K562 (cell line): ENCODE data around the gene HBQ1. TPM values are rescaled to one million over a fixed set of nuclear protein-coding genes. Genes with fewer than 3 reads are reported as not detected.

Experiments used
- ATAC-seq: fragments of 200-7000 bp; cut with Tn5 transposase; 3 replicates; pipeline ENCODE4 v1.9.1; 2020; ENCODE audit warnings: moderate library complexity
- BruUV-seq: library from RNA; stranded (reverse); fragments of 400-500 nt; replicated peaks from 2 replicates; lab custom pipeline; 2021; lab: Mats Ljungman, UMichigan
- CTCF ChIA-PET: fragments of 300-600 bp; formaldehyde crosslinking; extraction: SDS; loops from one replicate; lab custom pipeline; 2021; ENCODE audit warnings: low intra/inter-chr PET ratio; lab: Yijun Ruan, JAX
- POLR2A ChIA-PET: fragments of 300-600, 350-650 bp; sonication (Branson Sonifier 250); formaldehyde crosslinking; extraction: SDS; loops from one replicate; lab custom pipeline; 2021; ENCODE audit warnings: antibody characterized with exemption, inconsistent platforms; lab: Yijun Ruan, JAX
- DNase-seq, 4 experiments: peaks; one replicate each; pipeline versions ENCODE4 v3.0.0 to v3.0.0-alpha.2; 2011 to 2018; ENCODE audit warnings: low spot score in 3 of 4, mixed read lengths in 3 of 4; ENCODE audit errors: extremely low read depth in 1 of 4
- FAIRE-seq: peaks from 2 replicates; lab custom pipeline; 2011; peaks lifted over from hg19 to GRCh38; lab: Jason Lieb, UNC
- H2AFZ ChIP-seq: 2 replicates; pipeline ENCODE4 v1.6.0; 2011; ENCODE audit warnings: low read depth, low read length, control low read depth, inconsistent platforms
- H3K27ac ChIP-seq: fragments of 200-600 bp; 3 replicates; pipeline ENCODE4 v1.8.0; 2011; ENCODE audit warnings: low read depth, mild to moderate bottlenecking, control low read depth, inconsistent platforms, low read length, moderate library complexity, mixed read lengths; ENCODE audit errors: extremely low read depth
- H3K27me3 ChIP-seq, 2 experiments: fragments of 300-600 bp in 1 of 2; 2 replicates in 1 of 2; 3 replicates in 1 of 2; pipeline versions ENCODE4 v1.6.0 to v1.8.0; 2011; ENCODE audit warnings: inconsistent platforms in 2 of 2, low read length in 2 of 2, mild to moderate bottlenecking in 1 of 2, mixed read lengths in 1 of 2, moderate library complexity in 1 of 2; ENCODE audit not compliant: control insufficient read depth in 2 of 2, insufficient read depth in 2 of 2
- H3K36me3 ChIP-seq: fragments of 300-600 bp; 3 replicates; pipeline ENCODE4 v1.8.0; 2011; ENCODE audit warnings: mild to moderate bottlenecking, low read length, inconsistent platforms; ENCODE audit not compliant: control insufficient read depth, insufficient read depth
- H3K4me1 ChIP-seq, 2 experiments: fragments of 200-600 bp in 1 of 2; replicated peaks in 1 of 2; 2 replicates in 1 of 2; 3 replicates in 1 of 2; pipeline versions ENCODE4 v1.5.1 to v1.8.0; 2011; ENCODE audit warnings: inconsistent platforms in 2 of 2, low read length in 2 of 2, mild to moderate bottlenecking in 1 of 2, mixed read lengths in 1 of 2, moderate library complexity in 1 of 2; ENCODE audit not compliant: control insufficient read depth in 2 of 2, insufficient read depth in 2 of 2
- H3K4me2 ChIP-seq: 2 replicates; pipeline ENCODE4 v1.6.1; 2011; ENCODE audit warnings: low read length, control low read depth, inconsistent platforms, mixed read lengths; ENCODE audit not compliant: insufficient read depth
- H3K4me3 ChIP-seq: fragments of 200-600 bp; sonication (generic), shearing (Covaris generic); 2 replicates; pipeline ENCODE4 v1.5.1; 2016; ENCODE audit warnings: control low read depth, inconsistent platforms
- H3K79me2 ChIP-seq: fragments of 200-600 bp; 3 replicates; pipeline ENCODE4 v1.8.0; 2011; ENCODE audit warnings: low read length, inconsistent platforms; ENCODE audit not compliant: control insufficient read depth, insufficient read depth
- H3K9ac ChIP-seq, 2 experiments: 2 replicates each; pipeline versions ENCODE4 v1.6.0 to v1.6.1; 2011; ENCODE audit warnings: low read depth in 2 of 2, low read length in 2 of 2, control low read depth in 1 of 2, inconsistent platforms in 1 of 2, mild to moderate bottlenecking in 1 of 2, mixed read lengths in 1 of 2; ENCODE audit not compliant: insufficient read depth in 1 of 2
- H3K9me1 ChIP-seq: one replicate; pipeline ENCODE4 v1.6.0; 2011; ENCODE audit warnings: inconsistent platforms, mild to moderate bottlenecking, low read length, moderate library complexity; ENCODE audit not compliant: control insufficient read depth, insufficient read depth
- H3K9me3 ChIP-seq: replicated peaks from 2 replicates; pipeline ENCODE4 v1.5.1; 2011; ENCODE audit warnings: low read depth, low read length, inconsistent platforms; ENCODE audit not compliant: control insufficient read depth, insufficient read depth
- H4K20me1 ChIP-seq: replicated peaks from 2 replicates; pipeline ENCODE4 v1.6.1; 2011; ENCODE audit warnings: low read length, inconsistent platforms, mixed read lengths; ENCODE audit not compliant: control insufficient read depth, insufficient read depth
- C11orf30 ChIP-seq: fragments of 450-650 bp; IDR thresholded peaks from 2 replicates; pipeline ENCODE4 v1.6.1; 2016; ENCODE audit warnings: low read depth, mild to moderate bottlenecking
- CBFB ChIP-seq: sonication (generic); formaldehyde crosslinking; IDR thresholded peaks from 2 replicates; pipeline ENCODE4 v1.4.0; 2020; ENCODE audit warnings: mild to moderate bottlenecking, missing genetic modification reagents
- KAT7 ChIP-seq: sonication (generic); formaldehyde crosslinking; IDR thresholded peaks from 2 replicates; pipeline ENCODE4 v1.8.0; 2022; ENCODE audit warnings: missing genetic modification reagents, mild to moderate bottlenecking, borderline replicate concordance
- MAFF ChIP-seq: IDR thresholded peaks from 2 replicates; pipeline ENCODE4 v1.6.1; 2012; ENCODE audit warnings: low read length, improper control_type of control experiment
- MAFG ChIP-seq: fragments of 450-650 bp; conservative IDR thresholded peaks from 2 replicates; pipeline ENCODE4 v1.6.1; 2016; ENCODE audit warnings: missing genetic modification characterization, missing compliant biosample characterization
- MAFK ChIP-seq: IDR thresholded peaks from 2 replicates; pipeline ENCODE4 v1.6.1; 2011; ENCODE audit warnings: low read length, improper control_type of control experiment
- ZBTB17 ChIP-seq: fragments of 450-650 bp; formaldehyde crosslinking; IDR thresholded peaks from 2 replicates; pipeline ENCODE4 v1.4.0; 2020; ENCODE audit warnings: mild to moderate bottlenecking
- ZNF316 ChIP-seq: fragments of 450-650 bp; IDR thresholded peaks from 2 replicates; pipeline ENCODE4 v1.6.1; 2016
- ZNF717 ChIP-seq: fragments of 250-450 bp; sonication (Bioruptor Pico); IDR thresholded peaks from 2 replicates; pipeline ENCODE4 v1.5.0; 2021
- WGBS: fragments of 100-300 bp; shearing (Covaris generic); methylation state at CpG from one replicate; pipeline ENCODE4 v1.1.6; 2016; ENCODE audit warnings: low coverage, mixed read lengths; ENCODE audit not compliant: insufficient coverage; ENCODE audit errors: missing lambda C conversion rate; 5-methylcytosine and 5-hydroxymethylcytosine counted together
- in situ Hi-C: fragments of 300-500 bp; cut with MboI; formaldehyde crosslinking; loops from 4 replicates; pipeline ENCODE4 v1.15.0; 2018; ENCODE audit warnings: inconsistent platforms, mixed read lengths
- intact Hi-C: fragments of 100-400 bp; cut with micrococcal nuclease; formaldehyde crosslinking; loops from 2 replicates; pipeline ENCODE4 v1.14.2; 2022
- polyA plus RNA-seq, 8 experiments: library from polyadenylated mRNA; depleted of rRNA in 4 of 8; stranded (reverse) in 5 of 8; unstranded in 3 of 8; fragments of >200 nt; fragmentation: Nextera tagmentation in 2 of 8; fragmentation: Illumina TruSeq in 1 of 8; extraction: Ambion mirVana in 2 of 8; extraction: Trizol in 1 of 8; gene quantifications; 2 replicates each; pipeline versions ENCODE4 v1.2.1 to v1.2.3, GENCODE V29; 2011 to 2014; ENCODE audit warnings: inconsistent platforms in 1 of 8, missing spikeins in 1 of 8
- total RNA-seq, 7 experiments: library from RNA; depleted of rRNA in 6 of 7; stranded (reverse); fragments of >200 nt in 6 of 7; fragmentation: Illumina TruSeq in 2 of 7; extraction: Trizol in 2 of 7; gene quantifications; 2 replicates each; pipeline versions ENCODE4 v1.2.1 to v1.2.3, GENCODE V29; 2011 to 2021; ENCODE audit warnings: low replicate concordance in 1 of 7

Gene HBQ1
- total and polyA plus RNA-seq, 9 of the 15 experiments (the other 6 are each of a cell fraction or from before 2014, with no cell fraction given): 2.3 to 190 (median 19.8) TPM

- ChIA-PET POLR2A (interaction anchor here (0.7 to 2.4 kb wide), 10 partner anchors 9 to 134 kb away, joined by 3 to 9 read pairs (median 4); partner anchors contain the start of gene AXIN1), CTCF (no interaction called here)
- H4K20me1 ChIP-seq: peaks cover 8% of the 10 kb centered on the region; the same call in 1 of the 2 replicates
- in situ Hi-C loops: no loop called here
- peak overlapping the region; percentile 93 for H3K4me2 ChIP-seq
- intact Hi-C loops: no loop called here
- DNase-seq: peak in 2 of 4 experiments; percentile 30 to 45
- peak overlapping the region; percentile 88 to 98 for H3K9ac ChIP-seq
- H3K4me3 ChIP-seq: peak overlapping the region; percentile 79
- H2AFZ ChIP-seq: peak overlapping the region; percentile 97; the same call in 1 of the 2 replicates
- TF ChIP-seq ZBTB17 (no peak), ZNF316 (peak; percentile 96), MAFK (peak; percentile 73), MAFG (tag) (peak; percentile 88), KAT7 (0 out of 2 replicates have a peak, but pooled peaks have one; percentile 1), C11orf30 (peak; percentile 91), MAFF (peak; percentile 82), ZNF717 (CRISPR knock-in tag) (no peak), CBFB (CRISPR knock-in tag) (0 out of 2 replicates have a peak, but pooled peaks have one; percentile 3)
- H3K27me3 ChIP-seq: no peaks in the 10 kb centered on the region
- ATAC-seq: peak; percentile 51
- peaks cover 50% of the 10 kb centered on the region for H3K79me2 ChIP-seq
- H3K4me1 ChIP-seq: peaks cover 6 to 18% of the 10 kb centered on the region in 2 experiments; a peak in 4 of 5 replicates
- no peaks in the 10 kb centered on the region for H3K9me3 ChIP-seq
- TSS peak; percentile 54 for BruUV-seq
- 15% methylated on average over 7 of the region's 9 CpGs for WGBS
- FAIRE-seq: peak; percentile 32
- peaks cover 43% of the 10 kb centered on the region for H3K36me3 ChIP-seq
- no peaks in the 10 kb centered on the region for H3K9me1 ChIP-seq
- peak overlapping the region; percentile 92 for H3K27ac ChIP-seq
Observed at GRCh38 chr16:228151-228851, 48.0 kb downstream of the HBQ1 start.
